Fibroblast of villous mesenchyme (primary cell): ENCODE measurements around the gene RPTOR. TPM values are rescaled to one million over a fixed set of nuclear protein-coding genes. Genes with fewer than 3 reads are reported as not detected.

Experiments used
- DNase-seq: peaks from one replicate; pipeline ENCODE4 v3.0.0-alpha.2; 2010; ENCODE audit warnings: low read depth
- H3K4me3 ChIP-seq: 2 replicates; pipeline ENCODE4 v1.5.1; 2011; ENCODE audit warnings: low read depth, mild to moderate bottlenecking, low read length
- CTCF ChIP-seq: IDR thresholded peaks from 2 replicates; pipeline ENCODE4 v1.5.1; 2012; ENCODE audit warnings: low read depth, mild to moderate bottlenecking, low read length; ENCODE audit not compliant: insufficient read depth
- total RNA-seq: library from RNA; depleted of rRNA; stranded (reverse); fragments of >200 nt; gene quantifications from 2 replicates; pipeline ENCODE4 v1.2.3, GENCODE V29; 2012

RPTOR gene
- total RNA-seq, 1 donor, result 35.8 TPM

- no peak for DNase-seq
- no peak for TF ChIP-seq CTCF
- no peak overlapping the region for H3K4me3 ChIP-seq
Measured at GRCh38 chr17:80845069-80845862, 300.6 kb downstream of the RPTOR start.

GRCh38 chr17:80845863-80846671, 301.4 kb downstream of the RPTOR start:
- no peak overlapping the region for H3K4me3 ChIP-seq
- TF ChIP-seq CTCF, result no peak
- no peak for DNase-seq

- H3K4me3 ChIP-seq, result no peak overlapping the region
- no peak for TF ChIP-seq CTCF
- no peak for DNase-seq
Measured at GRCh38 chr17:80846932-80847331, 302.3 kb downstream of the RPTOR start.

GRCh38 chr17:80847496-80848230, 303.0 kb downstream of the RPTOR start:
- no peak for TF ChIP-seq CTCF
- DNase-seq, result no peak
- H3K4me3 ChIP-seq, result no peak overlapping the region

GRCh38 chr17:80848449-80849102, 303.9 kb downstream of the RPTOR start:
- H3K4me3 ChIP-seq, result no peak overlapping the region
- TF ChIP-seq CTCF, result no peak
- no peak for DNase-seq

- no peak for TF ChIP-seq CTCF
- DNase-seq, result no peak
- no peak overlapping the region for H3K4me3 ChIP-seq
Measured at GRCh38 chr17:80849119-80849518, 304.5 kb downstream of the RPTOR start.
